Gastroesophageal sphincter (tissue), 4 donors: ENCODE results near the gene GRIK2. TPM values are rescaled to one million over a fixed set of nuclear protein-coding genes. Genes with fewer than 3 reads are reported as not detected.

Experiments used
- ATAC-seq: fragments of 150-250 bp; one replicate; pipeline ENCODE4 v1.9.1; 2016; ENCODE audit warnings: mild to moderate bottlenecking, moderate library complexity
- H3K27ac ChIP-seq, 4 donors: fragments of 200-600 bp; sonication (generic) in 3 of 4; 1 replicate in 3 of 4; 2 replicates in 1 of 4; pipeline ENCODE4 v1.5.1; 2016 to 2019
- H3K27me3 ChIP-seq: fragments of 200-600 bp; sonication (generic); one replicate; pipeline ENCODE4 v1.5.1; 2019
- H3K36me3 ChIP-seq, 2 donors: fragments of 200-600 bp; sonication (generic); one replicate each; pipeline ENCODE4 v1.5.1; 2019; ENCODE audit warnings: control low read depth in 1 of 2
- H3K4me1 ChIP-seq, 3 donors: fragments of 200-600 bp; sonication (generic); 1 replicate in 2 of 3; 2 replicates in 1 of 3; pipeline ENCODE4 v1.5.1; 2016 to 2019; ENCODE audit warnings: control low read depth in 2 of 3
- H3K4me3 ChIP-seq, 2 donors: fragments of 200-600 bp; sonication (generic); one replicate each; pipeline ENCODE4 v1.5.1; 2019; ENCODE audit warnings: mild to moderate bottlenecking in 1 of 2, moderate library complexity in 1 of 2
- H3K9me3 ChIP-seq, 3 donors: fragments of 200-600 bp; sonication (generic); one replicate each; pipeline ENCODE4 v1.5.1; 2017 to 2019; ENCODE audit warnings: control low read depth in 2 of 3
- EP300 ChIP-seq: sonication (generic); formaldehyde crosslinking; IDR thresholded peaks from one replicate; pipeline ENCODE4 v1.6.1; 2017; ENCODE audit warnings: antibody characterized with exemption, mild to moderate bottlenecking
- POLR2A ChIP-seq, 2 donors: fragments of 450-650 bp; IDR thresholded peaks; one replicate each; pipeline ENCODE4 v1.6.1; 2017; ENCODE audit warnings: antibody characterized with exemption in 2 of 2, mild to moderate bottlenecking in 2 of 2, moderate library complexity in 1 of 2
- POLR2AphosphoS5 ChIP-seq: sonication (generic); formaldehyde crosslinking; IDR thresholded peaks from one replicate; pipeline ENCODE4 v1.6.1; 2017; ENCODE audit warnings: antibody characterized with exemption
- WGBS, 2 donors: methylation state at CpG; one replicate each; pipeline ENCODE4 v1.1.5; 2018; ENCODE audit warnings: low coverage in 1 of 2; 5-methylcytosine and 5-hydroxymethylcytosine counted together
- total RNA-seq, 4 donors: library from RNA; depleted of rRNA; stranded (reverse); fragments of >200 nt; gene quantifications; one replicate each; pipeline ENCODE4 v1.1.0, GENCODE V29; 2016
- TF ChIP-seq, protein P1 (sequence below), 4 experiments: fragments of 200-600 bp in 2 of 4; fragments of 450-650 bp in 2 of 4; sonication (generic) in 1 of 4; IDR thresholded peaks; one replicate each; pipeline ENCODE4 v1.5.1; 2017 to 2019; ENCODE audit warnings: antibody characterized with exemption in 4 of 4, mild to moderate bottlenecking in 2 of 4, moderate library complexity in 2 of 4

GRIK2 gene
- total RNA-seq, 4 donors from 2014 or later = 0.82 to 2.2 (median 1.0) TPM

DNA sequence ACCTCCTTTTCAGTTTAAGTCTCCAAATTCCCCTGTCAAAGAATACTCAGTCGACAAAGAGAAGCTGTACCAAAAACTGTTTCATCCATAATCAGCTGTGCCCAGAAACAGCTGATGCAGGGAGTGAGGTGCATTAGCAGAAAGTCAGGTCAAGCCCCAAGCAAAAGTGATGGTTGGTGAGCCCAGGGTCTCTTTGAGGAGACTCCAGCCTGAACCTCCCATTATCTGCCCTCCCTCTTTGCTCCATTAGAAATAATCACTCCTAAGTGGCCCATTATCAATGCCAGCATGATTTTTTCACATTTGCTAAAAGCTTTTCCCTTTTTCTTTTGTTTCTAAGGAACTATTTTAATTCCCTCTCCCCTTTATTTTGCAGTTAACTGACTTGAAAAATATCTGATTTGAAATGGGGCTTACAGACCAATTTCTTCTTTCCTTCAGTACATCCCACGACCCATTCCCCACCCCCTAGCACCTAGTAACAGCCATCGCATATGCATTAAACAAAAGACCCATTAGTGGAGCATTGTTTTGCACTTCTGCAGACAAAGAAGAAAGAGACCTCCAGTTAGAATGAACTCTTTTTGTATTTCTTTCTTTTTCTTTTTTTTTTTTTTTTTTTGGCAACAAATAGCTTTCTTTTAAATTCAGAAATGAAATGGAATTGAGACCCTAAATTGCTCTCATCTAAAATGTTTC, 257.0 kb downstream of the GRIK2 start:
- TF ChIP-seq POLR2AphosphoS5 = no peak
- TF ChIP-seq, protein P1, sequence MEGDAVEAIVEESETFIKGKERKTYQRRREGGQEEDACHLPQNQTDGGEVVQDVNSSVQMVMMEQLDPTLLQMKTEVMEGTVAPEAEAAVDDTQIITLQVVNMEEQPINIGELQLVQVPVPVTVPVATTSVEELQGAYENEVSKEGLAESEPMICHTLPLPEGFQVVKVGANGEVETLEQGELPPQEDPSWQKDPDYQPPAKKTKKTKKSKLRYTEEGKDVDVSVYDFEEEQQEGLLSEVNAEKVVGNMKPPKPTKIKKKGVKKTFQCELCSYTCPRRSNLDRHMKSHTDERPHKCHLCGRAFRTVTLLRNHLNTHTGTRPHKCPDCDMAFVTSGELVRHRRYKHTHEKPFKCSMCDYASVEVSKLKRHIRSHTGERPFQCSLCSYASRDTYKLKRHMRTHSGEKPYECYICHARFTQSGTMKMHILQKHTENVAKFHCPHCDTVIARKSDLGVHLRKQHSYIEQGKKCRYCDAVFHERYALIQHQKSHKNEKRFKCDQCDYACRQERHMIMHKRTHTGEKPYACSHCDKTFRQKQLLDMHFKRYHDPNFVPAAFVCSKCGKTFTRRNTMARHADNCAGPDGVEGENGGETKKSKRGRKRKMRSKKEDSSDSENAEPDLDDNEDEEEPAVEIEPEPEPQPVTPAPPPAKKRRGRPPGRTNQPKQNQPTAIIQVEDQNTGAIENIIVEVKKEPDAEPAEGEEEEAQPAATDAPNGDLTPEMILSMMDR (IDR thresholded peaks at IDR 0.05) = no peak
- no peak for TF ChIP-seq EP300
- TF ChIP-seq POLR2A (IDR thresholded peaks at IDR 0.05) = no peak
- Histone ChIP-seq H3K4me3 (no peak overlapping the region), H3K4me1 (no peaks in the 10 kb centered on the region), H3K27me3 (no peaks in the 10 kb centered on the region), H3K36me3 (no peaks in the 10 kb centered on the region), H3K9me3 (no peaks in the 10 kb centered on the region), H3K27ac (no peak overlapping the region)
- whole genome bisulfite sequencing, 2 donors = 39% methylated on average over 3 of the region's 3 CpGs; no CpG with 5 or more reads in 1 of the 2 donors
- ATAC-seq = no peak

DNA sequence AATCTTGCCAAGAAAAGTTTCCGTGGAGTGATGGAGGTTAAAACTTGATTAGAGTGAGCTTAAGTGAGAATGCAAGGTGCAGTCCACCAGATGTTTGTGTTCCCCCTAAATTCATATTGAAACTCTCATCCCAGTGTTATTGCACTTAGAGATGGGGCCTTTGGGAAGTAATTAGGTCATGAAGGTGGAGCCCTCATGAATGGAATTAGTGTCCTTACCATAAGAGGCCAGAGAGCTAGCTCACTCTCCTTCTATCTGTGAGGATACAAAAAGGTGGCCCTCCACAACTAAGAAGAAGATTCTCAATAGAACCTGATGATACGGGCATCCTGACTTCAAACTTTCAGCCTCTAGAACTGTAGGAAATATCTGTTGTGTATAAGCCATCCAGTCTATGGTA, 258.6 kb downstream of the GRIK2 start:
- Histone ChIP-seq H3K4me1 (no peaks in the 10 kb centered on the region), H3K36me3 (no peaks in the 10 kb centered on the region), H3K27ac (no peak overlapping the region), H3K4me3 (no peak overlapping the region), H3K27me3 (no peaks in the 10 kb centered on the region), H3K9me3 (no peaks in the 10 kb centered on the region)
- 83 to 88% methylated on average over 1 to 2 of the region's 2 CpGs for WGBS, 2 donors
- ATAC-seq = no peak
- TF ChIP-seq POLR2AphosphoS5 = no peak
- TF ChIP-seq, protein P1 (IDR thresholded peaks at IDR 0.05) = no peak
- no peak for TF ChIP-seq POLR2A (IDR thresholded peaks at IDR 0.05)
- TF ChIP-seq EP300 = no peak

DNA sequence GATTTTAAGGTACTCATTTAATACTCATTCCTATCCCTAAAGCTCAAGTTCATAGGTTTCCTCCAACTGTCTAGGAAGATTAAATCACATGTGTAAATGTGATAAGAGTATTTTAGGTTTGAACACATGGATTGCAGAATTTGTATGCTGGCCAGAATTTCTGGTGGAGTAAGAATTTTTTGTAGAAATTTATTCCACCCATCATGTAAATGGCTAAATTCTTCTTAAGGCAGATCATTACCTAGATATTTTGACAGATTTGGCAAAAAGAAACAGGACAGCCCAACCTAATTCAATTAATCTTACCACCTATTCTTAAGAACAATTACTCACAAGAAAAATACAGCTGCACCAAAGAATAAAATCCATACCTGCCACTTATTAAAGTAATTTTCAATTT, 261.6 kb downstream of the GRIK2 start:
- TF ChIP-seq, protein P1 (IDR thresholded peaks at IDR 0.05) = no peak
- TF ChIP-seq EP300 = no peak
- no peak for TF ChIP-seq POLR2AphosphoS5
- TF ChIP-seq POLR2A (IDR thresholded peaks at IDR 0.05) = no peak
- Histone ChIP-seq H3K36me3 (no peaks in the 10 kb centered on the region), H3K9me3 (no peaks in the 10 kb centered on the region), H3K4me3 (no peak overlapping the region), H3K27ac (no peak overlapping the region), H3K27me3 (no peaks in the 10 kb centered on the region), H3K4me1 (no peaks in the 10 kb centered on the region)
- ATAC-seq = no peak

DNA sequence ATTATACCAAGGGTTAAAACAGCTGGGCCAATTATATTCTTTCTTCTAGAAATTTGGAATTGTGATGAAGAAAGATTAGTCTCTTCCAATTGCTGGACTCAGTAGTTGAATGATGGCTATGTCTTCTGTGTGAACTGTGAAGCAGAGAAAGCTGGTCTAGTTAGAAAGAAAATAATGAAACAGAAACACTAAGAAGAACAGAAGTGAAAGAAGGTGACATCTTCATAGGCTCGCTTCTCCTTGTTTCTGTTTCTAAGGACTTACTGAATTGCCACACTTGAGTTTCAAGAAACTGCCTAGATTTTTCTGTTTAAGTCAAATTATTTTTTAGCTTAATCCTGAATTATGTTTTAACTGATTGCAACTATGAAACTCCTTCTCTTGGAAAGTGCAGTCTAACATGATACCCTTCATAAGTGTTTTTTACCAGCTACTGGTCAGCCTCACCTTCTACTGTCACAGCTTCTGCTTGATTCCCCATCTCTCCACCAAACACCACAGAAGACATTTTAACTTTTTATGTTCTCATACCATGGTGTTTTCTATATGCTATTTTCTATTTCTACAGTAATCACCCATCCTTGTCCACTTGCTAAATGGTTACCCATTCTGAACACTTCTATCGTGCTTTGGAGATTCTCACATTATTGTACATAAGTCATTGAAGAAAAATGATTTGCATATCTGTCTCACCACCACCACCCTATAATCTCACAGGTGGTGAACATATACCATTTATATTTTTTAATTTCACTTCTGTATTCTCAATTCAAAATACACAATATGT, 268.8 kb downstream of the GRIK2 start:
- H3K4me1 ChIP-seq = peaks cover 0 to 9% (median 0%) of the 10 kb centered on the region in 3 donors
- 88 to 90% methylated on average over 2 of the region's 2 CpGs for WGBS, 2 donors
- no peak overlapping the region for H3K4me3 ChIP-seq
- no peak overlapping the region for H3K27ac ChIP-seq
- no peaks in the 10 kb centered on the region for H3K27me3 ChIP-seq
- no peaks in the 10 kb centered on the region for H3K9me3 ChIP-seq
- ATAC-seq = no peak
- H3K36me3 ChIP-seq = no peaks in the 10 kb centered on the region
- TF ChIP-seq, protein P1 (IDR thresholded peaks at IDR 0.05) = no peak
- TF ChIP-seq EP300 (no peak), POLR2A (IDR thresholded peaks at IDR 0.05) (no peak), POLR2AphosphoS5 (no peak)

DNA sequence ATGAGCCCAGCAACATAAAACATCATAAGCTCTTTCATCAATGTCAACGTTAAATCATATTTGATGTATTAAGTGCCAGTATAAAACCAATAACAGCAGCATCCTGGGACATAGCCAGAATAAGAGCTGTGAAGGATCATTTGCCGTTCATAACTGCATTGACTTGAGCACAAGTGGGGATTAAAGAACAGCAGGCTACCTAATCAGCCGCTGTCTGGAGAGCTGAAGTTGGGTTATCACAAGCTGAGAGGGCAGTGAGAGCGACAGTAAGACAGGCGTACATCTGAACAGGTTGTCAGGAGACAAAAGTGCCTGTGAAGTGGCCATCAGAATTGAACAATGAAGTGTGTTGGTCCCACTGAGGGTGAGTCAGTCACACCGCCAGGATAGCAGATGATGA, 269.6 kb downstream of the GRIK2 start:
- no peak for ATAC-seq
- no peaks in the 10 kb centered on the region for H3K27me3 ChIP-seq
- no peaks in the 10 kb centered on the region for H3K36me3 ChIP-seq
- H3K4me3 ChIP-seq = no peak overlapping the region
- 56 to 85% methylated on average over 6 of the region's 6 CpGs for WGBS, 2 donors
- TF ChIP-seq POLR2AphosphoS5 (no peak), POLR2A (IDR thresholded peaks at IDR 0.05) (no peak)
- TF ChIP-seq, protein P1 (IDR thresholded peaks at IDR 0.05) = no peak
- H3K9me3 ChIP-seq = no peaks in the 10 kb centered on the region
- H3K4me1 ChIP-seq = peaks cover 0 to 14% (median 0%) of the 10 kb centered on the region in 3 donors
- no peak overlapping the region for H3K27ac ChIP-seq
